NCI-H2227 (cell line): ENCODE measurements around the gene COPA.

Source experiments
- DNase-seq: peaks from one replicate; lab custom pipeline; 2025; ENCODE audit not compliant: unreplicated experiment; lab: John Stamatoyannopoulos, UW

The COPA gene

DNA sequence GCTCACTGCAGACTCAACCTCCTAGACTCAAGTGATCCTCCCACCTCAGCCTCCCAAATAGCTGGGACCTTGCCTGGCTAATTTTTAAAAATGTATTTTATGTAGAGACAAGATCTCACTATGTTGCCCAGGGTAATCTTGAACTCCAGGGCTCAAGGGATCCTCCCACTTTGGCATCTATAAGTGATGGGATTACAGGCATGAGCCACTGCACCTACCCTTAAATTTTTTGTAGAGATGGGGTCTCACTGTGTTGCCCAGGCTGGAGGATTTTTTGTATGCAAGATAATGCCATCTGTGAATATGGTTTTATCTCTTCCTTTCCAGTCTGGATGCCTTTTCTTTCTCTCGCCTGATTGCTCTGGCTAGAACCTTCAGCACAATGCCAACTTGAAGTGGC lies 72.0 kb downstream of the COPA start:
- DNase-seq, result no peak

DNA sequence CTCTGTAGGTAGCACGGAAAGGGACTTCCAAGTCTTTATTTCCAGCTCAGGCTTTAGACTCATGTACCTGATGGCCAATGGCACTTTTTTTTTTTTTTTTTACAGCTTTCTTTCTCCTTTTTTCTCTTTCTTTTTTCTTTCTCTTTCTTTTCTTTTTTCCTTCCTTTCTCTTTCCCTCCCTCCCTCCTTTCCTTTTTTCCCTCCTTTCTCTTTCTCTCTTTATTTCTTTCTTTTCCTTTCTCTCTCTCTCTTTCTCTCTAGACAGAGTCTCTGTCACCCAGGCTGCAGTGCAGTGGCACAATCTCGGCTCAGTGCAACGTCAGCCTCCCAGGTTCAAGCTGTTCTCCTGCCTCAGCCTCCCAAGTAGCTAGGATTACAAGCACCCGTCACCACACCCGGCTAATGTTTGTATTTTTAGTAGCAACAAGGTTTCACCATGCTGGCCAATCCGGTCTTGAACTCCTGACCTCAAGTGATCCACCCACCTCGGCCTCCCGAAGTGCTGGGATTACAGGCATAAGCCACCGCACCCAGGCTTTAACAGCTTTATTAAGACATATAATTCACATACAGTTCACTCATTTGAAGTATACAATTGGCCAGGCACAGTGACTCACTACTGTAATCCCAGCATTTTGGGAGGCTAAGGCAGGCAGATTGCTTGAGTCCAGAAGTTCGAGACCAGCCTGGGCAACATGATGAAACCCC lies 75.6 kb downstream of the COPA start:
- DNase-seq, result no peak

DNA sequence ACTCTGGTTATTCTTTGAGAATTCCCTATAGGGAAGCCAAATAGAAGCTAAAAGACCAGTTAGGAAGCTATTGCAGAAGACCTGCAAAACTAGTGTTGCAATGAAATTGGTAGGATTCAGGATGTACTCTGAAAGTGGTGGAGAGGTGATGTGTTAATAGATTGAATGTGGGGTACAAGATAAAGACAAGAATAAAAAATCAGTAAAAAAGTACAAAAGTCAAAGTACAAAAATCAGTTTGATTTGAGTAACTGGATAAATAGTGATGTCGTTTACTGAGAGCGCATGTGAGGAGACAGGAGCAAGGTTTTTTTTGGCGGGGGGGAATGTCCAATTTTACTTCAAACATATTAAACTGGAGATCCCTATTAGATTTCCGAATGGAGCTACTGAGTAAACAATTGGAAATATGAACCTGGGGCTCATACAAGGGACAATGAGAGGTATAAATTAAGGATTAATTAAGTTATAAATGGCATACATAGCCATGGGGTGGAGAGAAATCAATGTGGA lies 78.2 kb downstream of the COPA start:
- DNase-seq, result no peak

DNA sequence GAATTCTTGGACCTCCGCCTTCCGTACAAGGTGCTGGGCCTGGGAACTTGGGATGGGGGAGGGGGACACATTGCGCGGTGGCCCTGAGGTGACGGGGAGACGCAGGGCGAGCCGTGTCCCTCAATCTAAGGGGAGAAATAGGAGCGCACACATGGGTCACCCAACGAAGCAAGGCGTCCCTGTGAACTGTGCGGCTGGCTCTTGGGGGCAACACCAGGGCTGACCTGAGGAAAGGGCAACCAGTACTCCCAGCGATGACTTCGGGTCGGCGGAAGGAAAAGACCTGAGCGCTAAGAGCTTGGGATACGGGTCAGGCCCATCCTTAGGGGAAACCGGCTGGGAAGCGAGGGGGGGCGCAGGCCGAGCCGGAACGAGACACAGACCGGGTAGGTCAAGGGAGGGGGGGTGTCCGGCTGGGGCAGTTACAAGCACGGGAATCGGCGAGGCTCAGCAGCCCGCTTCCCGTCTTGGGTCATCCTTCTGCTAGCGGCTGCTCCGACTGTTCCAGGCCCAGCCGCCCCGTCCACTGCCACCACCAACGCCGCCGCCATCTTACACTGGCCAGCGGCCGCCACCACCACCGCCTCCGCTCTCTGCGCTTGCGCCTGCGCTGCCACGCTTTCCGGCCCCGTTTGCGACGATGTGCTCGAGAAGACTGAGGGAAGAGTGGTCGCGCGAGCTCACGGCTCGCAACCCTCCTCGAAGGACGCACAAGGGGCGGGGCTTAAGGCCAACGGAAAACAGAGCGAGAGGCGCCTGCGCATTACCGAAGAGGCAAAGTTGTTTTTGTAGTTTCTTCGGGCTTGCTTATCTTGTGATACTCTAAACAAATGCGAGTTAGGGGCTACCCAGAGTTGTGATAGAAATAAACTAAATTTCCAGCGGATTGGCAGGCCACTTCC lies 80.9 kb downstream of the COPA start, which contains the start of gene DCAF8:
Gene DCAF8, minus strand, starts transcription at position 657 of the 902 bp plus-strand sequence. CDS start 18,541 bp downstream, outside the sequence.
- peak; percentile 99 for DNase-seq

DNA sequence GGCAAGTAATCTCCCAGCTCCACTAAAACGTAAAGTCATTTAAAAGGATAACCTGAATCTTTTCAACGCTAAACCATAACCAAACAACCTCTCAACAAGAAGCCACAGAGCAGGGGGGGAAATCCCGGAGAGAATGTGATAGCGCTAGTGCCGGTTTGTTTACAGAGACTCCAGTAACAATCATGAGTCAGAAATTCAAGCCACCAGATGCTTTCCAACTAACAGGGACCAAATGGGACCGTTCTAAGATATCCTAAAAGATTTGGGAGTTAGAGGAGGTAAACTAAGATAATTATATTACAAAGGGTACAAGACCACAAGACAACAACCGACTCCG lies 81.5 kb downstream of the COPA start:
- DNase-seq, result peak; percentile 48

DNA sequence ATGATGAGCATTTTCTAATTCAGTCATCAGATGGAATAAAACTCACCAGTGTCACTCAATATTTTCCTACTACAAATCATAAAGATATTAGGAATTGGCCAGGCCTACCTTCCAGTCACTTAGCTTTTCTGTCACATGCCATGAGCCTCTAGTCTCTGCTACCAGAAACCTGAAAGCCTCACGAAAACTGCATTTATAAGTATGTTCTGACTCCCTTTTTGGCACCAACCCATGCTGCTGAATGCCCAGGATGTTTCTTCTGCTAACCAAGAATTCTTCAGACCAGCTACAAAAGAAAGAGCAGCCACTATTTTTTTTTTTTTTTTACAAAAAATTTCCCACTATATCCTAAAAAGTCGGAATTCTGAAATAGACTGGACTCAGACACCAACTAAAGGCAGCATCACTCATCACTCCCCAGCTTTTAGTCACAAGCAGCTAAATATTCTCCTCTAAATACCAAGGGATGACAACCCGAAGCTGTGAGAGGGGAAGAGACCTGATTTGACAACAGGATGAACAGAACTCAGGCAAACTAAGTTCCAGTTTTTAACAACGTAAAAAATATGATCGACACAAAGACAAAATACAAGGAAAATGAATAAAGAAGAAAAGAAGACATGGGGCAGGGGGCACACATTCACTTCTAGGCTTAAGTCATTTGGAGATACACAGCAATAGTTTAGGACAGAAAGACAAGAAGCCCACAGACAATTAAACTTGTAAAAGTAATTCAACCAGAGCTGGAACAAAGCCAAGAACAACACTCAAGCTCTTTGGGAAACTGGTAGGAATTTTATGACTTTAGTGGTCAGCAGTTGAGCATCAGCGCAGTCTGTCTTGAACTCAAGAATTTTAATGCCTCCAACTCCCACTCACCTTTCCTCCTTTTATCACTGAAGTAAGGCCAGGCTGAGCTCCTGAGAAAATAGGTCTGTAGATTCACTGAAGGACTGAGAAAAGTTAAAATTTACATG lies 82.4 kb downstream of the COPA start:
- DNase-seq, result no peak

DNA sequence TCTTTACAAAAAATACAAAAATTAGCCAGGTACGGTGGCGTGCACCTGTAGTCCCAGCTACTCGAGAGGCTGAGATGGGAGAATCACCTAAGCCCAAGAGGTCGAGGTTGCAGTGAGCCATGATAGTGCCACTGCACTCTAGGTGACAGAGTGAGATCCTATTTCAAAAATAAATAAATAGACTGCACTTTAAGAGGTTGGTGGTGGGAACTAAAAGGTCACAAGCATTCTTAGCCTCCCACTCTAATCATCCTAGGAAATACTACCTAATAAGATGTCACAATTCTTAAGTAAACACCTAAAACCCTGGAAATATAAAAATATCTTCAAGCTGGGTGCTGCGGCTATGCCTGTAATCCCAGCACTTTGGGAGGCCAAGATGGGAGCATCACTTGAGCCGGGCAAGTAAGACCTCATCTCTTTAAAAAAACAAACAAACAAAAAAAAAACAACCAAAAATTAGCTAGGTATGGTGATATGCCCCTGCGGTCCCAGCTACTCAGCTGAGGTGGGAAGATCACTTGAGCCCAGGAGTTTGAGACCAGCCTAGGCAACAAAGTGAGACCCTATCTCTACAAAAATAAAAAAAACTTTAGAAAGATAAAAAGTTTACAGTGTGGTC lies 84.8 kb downstream of the COPA start:
- DNase-seq, result no peak

DNA sequence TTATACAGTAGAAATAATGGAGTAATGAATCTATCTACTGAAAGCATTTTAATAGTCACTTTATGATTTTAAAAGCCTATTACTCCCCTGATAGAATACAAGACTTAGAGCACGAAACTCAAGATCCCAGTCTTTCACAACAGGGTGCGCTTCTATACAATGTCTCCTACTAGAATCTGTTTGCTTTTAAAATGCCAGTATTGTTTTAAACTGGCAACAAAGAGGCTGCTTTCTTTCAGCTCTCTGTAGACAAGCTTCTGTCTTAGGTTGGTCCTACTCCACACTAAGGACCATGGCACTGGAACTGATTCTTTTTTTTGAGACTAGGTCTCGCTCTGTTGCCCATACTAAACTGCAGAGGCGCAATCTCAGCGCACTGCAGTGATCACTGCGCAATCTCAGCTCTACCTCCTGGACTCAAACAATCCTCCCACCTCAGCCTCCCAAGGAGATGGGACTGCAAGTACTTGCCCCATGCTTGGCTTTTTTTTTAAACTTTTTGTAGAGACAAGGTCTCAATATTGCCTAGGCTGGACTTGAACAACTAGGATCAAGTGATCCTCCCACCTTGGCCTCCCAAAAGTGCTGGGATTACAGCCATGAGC lies 85.5 kb downstream of the COPA start:
- DNase-seq, result no peak

DNA sequence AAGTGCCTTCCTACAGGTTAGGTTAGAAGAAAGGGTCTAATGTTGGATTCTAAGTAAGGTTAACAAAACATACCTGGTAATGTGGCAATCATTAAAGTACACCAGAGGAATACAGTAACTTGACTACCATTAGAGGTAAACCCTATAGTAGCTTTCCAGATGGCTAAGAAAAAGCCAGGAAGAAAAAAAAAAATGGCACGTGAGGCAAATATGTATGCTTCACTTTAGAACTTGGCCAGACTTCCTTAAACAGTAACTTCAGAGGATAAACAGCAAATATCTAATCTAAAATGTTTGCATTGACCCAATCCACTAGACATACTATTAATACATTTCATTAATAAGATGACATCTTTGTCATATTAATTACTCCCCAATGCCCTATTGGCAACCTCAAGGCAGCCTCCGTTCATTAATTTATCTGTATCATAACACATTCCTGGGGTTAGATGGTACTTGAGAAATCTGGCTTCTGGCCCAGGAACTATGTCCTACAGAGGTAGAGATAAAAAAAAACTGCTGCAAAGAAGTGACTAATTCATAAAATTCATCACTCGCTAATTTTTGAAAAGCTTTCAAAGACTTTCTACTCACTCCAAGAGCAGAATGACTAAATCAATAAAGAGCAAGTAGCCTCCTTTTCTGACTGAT lies 86.5 kb downstream of the COPA start:
- DNase-seq, result no peak

DNA sequence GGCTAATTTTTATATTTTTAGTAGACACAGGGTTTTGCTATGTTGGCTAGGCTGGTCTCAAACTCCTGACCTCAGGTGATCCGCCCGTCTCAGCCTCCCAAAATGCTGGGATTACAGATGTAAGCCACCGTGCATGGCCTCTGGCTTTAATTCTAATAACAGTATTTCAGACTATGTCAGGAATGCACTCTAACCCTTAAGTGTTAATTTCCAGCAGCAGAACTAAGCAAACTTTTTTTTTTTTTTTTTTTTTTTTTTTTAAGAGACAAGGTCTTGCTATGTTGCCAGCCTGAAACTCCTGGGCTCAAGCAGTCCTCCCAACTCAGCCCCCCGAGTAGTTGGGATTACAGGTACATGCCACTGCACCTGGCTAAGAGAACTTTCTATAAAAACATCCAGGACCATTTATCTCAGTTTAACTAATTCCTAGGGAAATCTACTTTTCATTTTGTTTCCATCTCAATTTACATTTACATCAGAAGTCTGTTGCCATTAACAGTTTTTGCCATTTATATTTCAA lies 87.2 kb downstream of the COPA start:
- DNase-seq, result no peak

DNA sequence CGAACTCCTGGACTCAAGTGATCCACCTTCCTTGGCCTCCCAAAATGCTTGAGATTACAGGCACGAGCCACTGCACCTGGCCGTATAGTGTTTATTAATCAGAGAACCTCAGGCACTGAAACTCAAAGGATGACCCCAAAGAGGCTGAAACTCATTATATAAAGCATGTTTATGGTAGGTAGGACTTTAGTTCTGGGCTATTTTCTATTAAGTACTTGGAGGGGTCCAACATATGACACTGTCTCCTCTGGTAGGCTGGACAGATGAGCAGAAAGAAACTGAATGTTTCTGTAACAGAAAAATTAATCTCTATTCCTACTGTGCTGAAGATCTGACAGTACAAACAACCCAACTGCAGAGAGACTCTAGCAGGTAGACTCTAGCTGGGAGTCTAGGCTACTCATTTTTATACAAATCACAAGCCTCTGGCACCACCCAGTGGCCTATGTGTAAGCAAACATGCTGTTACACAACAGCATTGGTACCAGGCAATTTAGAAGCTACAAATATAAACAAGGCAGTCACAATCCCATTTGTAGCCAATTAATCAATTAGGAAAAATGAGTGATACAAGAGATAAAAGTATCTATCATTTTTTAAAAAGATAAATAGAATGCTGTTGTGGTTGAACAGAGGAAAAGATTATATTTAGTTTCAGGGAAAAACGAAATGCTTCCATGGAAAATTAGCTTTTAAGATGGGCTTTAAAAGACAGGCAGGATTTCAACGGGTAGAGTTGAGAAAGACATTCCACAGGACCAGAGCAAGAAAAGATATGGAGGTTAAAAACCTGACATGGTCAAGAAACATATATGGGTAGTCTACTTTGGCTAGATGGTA lies 91.1 kb downstream of the COPA start:
- peak; percentile 87 for DNase-seq

DNA sequence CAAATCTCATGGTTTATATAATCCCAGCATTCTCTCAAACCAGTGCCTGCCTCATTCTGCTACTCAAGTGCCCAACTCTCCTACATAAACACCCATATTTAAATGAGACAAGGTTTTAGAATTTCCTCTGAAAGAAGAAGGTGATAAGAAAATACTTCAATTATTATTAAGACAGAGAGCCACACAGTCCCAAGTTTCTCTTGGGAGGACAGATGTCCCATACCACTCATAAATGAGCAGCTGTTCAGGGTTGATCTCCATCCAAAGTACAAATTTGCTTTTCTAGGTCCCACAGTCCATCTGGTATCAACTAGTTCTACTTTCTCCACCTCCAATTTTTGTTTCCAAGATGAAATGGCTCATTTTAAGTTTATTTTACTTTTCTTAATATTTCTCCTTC lies 92.0 kb downstream of the COPA start:
- no peak for DNase-seq

DNA sequence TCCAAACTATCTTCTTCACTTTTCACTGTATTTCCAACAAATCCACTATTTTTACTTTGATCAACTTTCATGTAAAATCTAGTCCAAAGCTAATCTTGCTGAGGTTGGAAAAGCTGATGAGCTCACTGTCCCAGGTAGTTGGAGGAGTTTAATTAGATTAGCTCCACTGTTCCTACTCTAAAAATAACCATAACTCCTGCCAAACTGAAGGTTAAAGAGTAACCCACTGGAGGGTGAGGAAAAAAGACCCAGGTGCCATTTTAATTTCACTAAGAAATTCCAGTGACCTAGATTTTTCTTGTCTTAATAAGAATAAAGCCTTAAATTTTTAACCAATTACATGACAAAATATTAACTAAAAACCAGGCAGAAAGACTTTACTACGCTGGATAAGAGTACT lies 96.0 kb downstream of the COPA start:
- DNase-seq, result no peak

DNA sequence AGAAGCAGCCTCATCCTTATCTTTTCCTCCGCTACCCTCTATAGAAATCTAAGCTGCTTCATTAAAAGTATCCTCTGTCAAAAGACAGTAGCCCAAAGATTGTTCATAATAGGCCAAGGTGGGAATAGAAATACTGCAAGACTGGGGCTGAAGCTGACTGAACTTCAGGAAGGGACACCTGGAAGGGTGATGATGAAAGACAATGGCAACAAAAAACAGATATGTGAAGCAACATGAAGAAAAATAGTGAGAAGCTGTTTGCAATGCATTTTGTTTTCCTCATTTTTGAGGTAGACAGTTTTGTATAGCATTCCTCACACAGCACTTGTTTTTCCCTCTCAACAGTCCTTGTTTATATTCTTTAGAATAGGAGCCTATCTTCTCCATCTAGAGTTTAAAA lies 97.6 kb downstream of the COPA start:
- no peak for DNase-seq

DNA sequence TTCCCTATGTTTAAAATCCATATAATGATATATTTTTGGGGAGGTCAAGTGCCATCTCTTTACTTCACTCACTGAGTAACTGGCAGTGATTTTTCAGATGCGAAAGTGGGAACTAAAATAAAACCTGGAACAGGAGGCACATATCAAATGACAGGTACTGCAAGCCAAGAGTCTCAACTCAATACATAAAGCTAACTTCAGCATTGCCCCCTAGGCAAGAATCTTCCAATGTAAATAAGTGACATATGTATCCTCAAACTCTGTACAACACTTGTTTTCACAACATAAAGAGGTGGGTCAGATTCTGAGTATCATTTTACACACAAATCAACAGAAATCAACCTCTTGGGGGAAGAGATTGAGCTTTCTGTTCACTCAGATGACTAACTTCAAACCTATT lies 98.8 kb downstream of the COPA start:
- DNase-seq, result peak; percentile 10

DNA sequence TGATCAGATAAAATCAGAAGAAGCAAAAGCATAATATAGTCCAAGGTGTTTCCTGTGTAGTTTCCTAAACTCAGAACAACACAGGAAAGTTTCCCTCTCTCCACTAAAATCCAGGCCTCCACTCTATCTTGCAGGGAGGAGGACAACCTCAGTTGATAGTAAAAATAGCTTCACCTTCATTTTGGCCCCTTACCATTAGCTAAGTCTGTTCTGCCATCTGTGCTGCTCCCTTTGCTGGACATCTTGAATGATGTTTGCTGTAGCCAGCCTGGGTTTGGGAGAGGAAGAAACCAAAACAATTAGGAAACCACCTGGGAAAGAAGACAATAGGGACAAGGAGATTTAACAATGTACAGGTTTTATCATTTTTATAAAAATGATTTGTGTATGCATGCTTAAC lies 99.3 kb downstream of the COPA start:
- no peak for DNase-seq

DNA sequence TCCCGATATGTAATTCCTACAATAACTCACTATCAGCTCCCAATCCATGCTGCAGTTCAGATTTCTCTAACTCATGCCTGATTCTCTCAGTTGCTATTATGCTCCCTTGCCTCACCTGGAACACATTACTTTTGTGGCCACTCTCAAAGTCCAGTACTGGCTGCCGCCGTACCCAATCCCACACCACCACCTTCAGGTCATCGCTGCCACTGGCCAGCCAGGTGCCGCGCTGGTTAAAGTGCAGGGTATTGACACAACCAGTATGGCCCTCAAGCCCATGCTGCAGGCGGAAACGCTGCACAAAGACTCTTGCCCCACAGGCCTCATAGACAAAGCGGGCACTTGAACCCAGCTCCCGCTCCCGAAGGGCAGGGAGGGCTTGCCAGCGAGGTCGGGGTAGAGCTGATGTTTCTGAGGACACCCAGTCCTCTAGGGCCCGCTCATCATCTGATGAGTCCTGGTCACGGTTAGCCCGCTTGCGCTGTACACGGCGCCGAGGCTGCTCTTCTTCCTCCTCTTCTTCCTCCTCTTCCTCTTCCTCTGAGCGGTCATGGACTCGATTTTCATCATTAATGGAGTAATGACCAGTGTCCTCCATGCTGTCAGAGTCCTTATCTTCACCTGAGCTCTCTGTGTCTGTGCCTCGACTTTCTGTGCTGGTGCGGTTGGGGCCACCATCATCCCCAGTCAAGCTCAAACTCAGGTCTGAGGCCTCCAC lies 103.3 kb downstream of the COPA start:
- no peak for DNase-seq
